ENCODE results near the gene DDR2. TPM values are rescaled to one million over a fixed set of nuclear protein-coding genes. Genes with fewer than 3 reads are reported as not detected.
"Not testable (repeated sequence)": the region's sequence is repeated elsewhere in the genome, so short reads cannot be mapped to it uniquely, and the experiment has no call there.

Gene DDR2
- total RNA-seq, 1 donor from 2014 or later: 0.33 TPM

- no peaks in the 10 kb centered on the region for H3K27me3 Mint-ChIP-seq (ENCODE audit: unreplicated experiment)
- no peaks in the 10 kb centered on the region for H3K36me3 Mint-ChIP-seq (ENCODE audit: low read depth, unreplicated experiment)
- no peak overlapping the region for H3K4me3 Mint-ChIP-seq (ENCODE audit: unreplicated experiment)
- no peaks in the 10 kb centered on the region for H3K4me1 Mint-ChIP-seq (ENCODE audit: unreplicated experiment)
- H3K27ac Mint-ChIP-seq (ENCODE audit: unreplicated experiment): no peak overlapping the region
- H3K9me3 Mint-ChIP-seq (ENCODE audit: unreplicated experiment): no peaks in the 10 kb centered on the region
- no peak for DNase-seq (ENCODE audit: low spot score)
- no peak for TF ChIP-seq CTCF (IDR thresholded peaks at IDR 0.05; ENCODE audit: unreplicated experiment)
Measured at GRCh38 chr1:162590101-162590500, 42.2 kb upstream of the DDR2 start.

GRCh38 chr1:162590686-162591085 lies 41.6 kb upstream of the DDR2 start:
- Mint-ChIP-seq H3K4me1 (ENCODE audit: unreplicated experiment) (no peaks in the 10 kb centered on the region), H3K9me3 (ENCODE audit: unreplicated experiment) (no peaks in the 10 kb centered on the region), H3K4me3 (ENCODE audit: unreplicated experiment) (no peak overlapping the region), H3K27ac (ENCODE audit: unreplicated experiment) (no peak overlapping the region), H3K36me3 (ENCODE audit: low read depth, unreplicated experiment) (no peaks in the 10 kb centered on the region), H3K27me3 (ENCODE audit: unreplicated experiment) (no peaks in the 10 kb centered on the region)
- TF ChIP-seq CTCF (IDR thresholded peaks at IDR 0.05; ENCODE audit: unreplicated experiment): no peak
- DNase-seq (ENCODE audit: low spot score): no peak

GRCh38 chr1:162596514-162597170 lies 35.6 kb upstream of the DDR2 start:
- H3K4me1 Mint-ChIP-seq (ENCODE audit: unreplicated experiment): no peaks in the 10 kb centered on the region
- no peak overlapping the region for H3K27ac Mint-ChIP-seq (ENCODE audit: unreplicated experiment)
- TF ChIP-seq CTCF (IDR thresholded peaks at IDR 0.05; ENCODE audit: unreplicated experiment): no peak
- no peaks in the 10 kb centered on the region for H3K36me3 Mint-ChIP-seq (ENCODE audit: low read depth, unreplicated experiment)
- no peaks in the 10 kb centered on the region for H3K27me3 Mint-ChIP-seq (ENCODE audit: unreplicated experiment)
- no peak for DNase-seq (ENCODE audit: low spot score)
- no peak overlapping the region for H3K4me3 Mint-ChIP-seq (ENCODE audit: unreplicated experiment)
- no peaks in the 10 kb centered on the region for H3K9me3 Mint-ChIP-seq (ENCODE audit: unreplicated experiment)

- no peaks in the 10 kb centered on the region for H3K36me3 Mint-ChIP-seq (ENCODE audit: low read depth, unreplicated experiment)
- no peaks in the 10 kb centered on the region for H3K9me3 Mint-ChIP-seq (ENCODE audit: unreplicated experiment)
- DNase-seq (ENCODE audit: low spot score): no peak
- H3K27ac Mint-ChIP-seq (ENCODE audit: unreplicated experiment): no peak overlapping the region
- no peak for TF ChIP-seq CTCF (IDR thresholded peaks at IDR 0.05; ENCODE audit: unreplicated experiment)
- H3K4me1 Mint-ChIP-seq (ENCODE audit: unreplicated experiment): no peaks in the 10 kb centered on the region
- H3K27me3 Mint-ChIP-seq (ENCODE audit: unreplicated experiment): no peaks in the 10 kb centered on the region
- H3K4me3 Mint-ChIP-seq (ENCODE audit: unreplicated experiment): no peak overlapping the region
Measured at GRCh38 chr1:162599451-162599850, 32.8 kb upstream of the DDR2 start.

GRCh38 chr1:162603117-162603516 lies 29.1 kb upstream of the DDR2 start:
- not testable (repeated sequence) for H3K4me1 Mint-ChIP-seq (ENCODE audit: unreplicated experiment); DNase-seq (ENCODE audit: low spot score); H3K36me3 Mint-ChIP-seq (ENCODE audit: low read depth, unreplicated experiment); H3K4me3 Mint-ChIP-seq (ENCODE audit: unreplicated experiment); H3K9me3 Mint-ChIP-seq (ENCODE audit: unreplicated experiment); H3K27me3 Mint-ChIP-seq (ENCODE audit: unreplicated experiment); H3K27ac Mint-ChIP-seq (ENCODE audit: unreplicated experiment)
